SU-DHL-6 (cell line): Measurements from ENCODE around the gene CRADD.

Experiments
- H2AFZ ChIP-seq: fragments of 200-600 bp; sonication (generic); 2 replicates; pipeline ENCODE4 v1.6.1; 2014; ENCODE audit warnings: low read depth, mild to moderate bottlenecking, moderate library complexity, mixed read lengths, antibody characterized with exemption, low read length; ENCODE audit not compliant: severe bottlenecking
- H3F3A ChIP-seq: fragments of 200-600 bp; shearing (Covaris generic); 2 replicates; pipeline ENCODE4 v1.6.0; 2016; ENCODE audit warnings: antibody characterized with exemption, mild to moderate bottlenecking; ENCODE audit not compliant: insufficient read depth
- H3K27ac ChIP-seq: fragments of 200-600 bp; sonication (generic); 2 replicates; pipeline ENCODE4 v1.5.1; 2016; ENCODE audit warnings: low read depth, mild to moderate bottlenecking, low read length, moderate library complexity, mixed read lengths
- H3K27me3 ChIP-seq: fragments of 200-600 bp; sonication (generic), shearing (Covaris generic); 2 replicates; pipeline ENCODE4 v1.6.0; 2014; ENCODE audit warnings: mild to moderate bottlenecking, low read length
- H3K36me3 ChIP-seq: fragments of 200-600 bp; sonication (generic); 2 replicates; pipeline ENCODE4 v1.6.1; 2014; ENCODE audit warnings: mild to moderate bottlenecking, low read length, mixed read lengths
- H3K4me2 ChIP-seq: fragments of 300-600, 200-600 bp; shearing (Covaris generic), sonication (generic); 2 replicates; pipeline ENCODE4 v1.6.0; 2014; ENCODE audit warnings: low read length, low read depth, mild to moderate bottlenecking; ENCODE audit not compliant: poor library complexity, severe bottlenecking
- H3K4me3 ChIP-seq: fragments of 200-600 bp; sonication (generic); 2 replicates; pipeline ENCODE4 v1.5.1; 2014; ENCODE audit warnings: antibody characterized with exemption, low read length, mild to moderate bottlenecking, mixed read lengths; ENCODE audit not compliant: insufficient read depth, poor library complexity, severe bottlenecking
- H3K79me2 ChIP-seq: fragments of 200-600 bp; sonication (generic); 2 replicates; pipeline ENCODE4 v1.6.1; 2014; ENCODE audit warnings: mild to moderate bottlenecking, low read length, moderate library complexity; ENCODE audit not compliant: insufficient read depth
- H3K9ac ChIP-seq: fragments of 200-600 bp; sonication (generic); 2 replicates; pipeline ENCODE4 v1.7.0; 2014; ENCODE audit warnings: mild to moderate bottlenecking, low read length
- H3K9me2 ChIP-seq: fragments of 200-600 bp; sonication (generic); replicated peaks from 2 replicates; pipeline ENCODE4 v1.6.1; 2014; ENCODE audit warnings: low read length; ENCODE audit not compliant: insufficient read depth
- H3K9me3 ChIP-seq: fragments of 200-600 bp; sonication (generic); 2 replicates; pipeline ENCODE4 v1.6.1; 2014; ENCODE audit warnings: low read length, mixed read lengths; ENCODE audit not compliant: insufficient read depth
- H4K20me1 ChIP-seq: fragments of 200-600 bp; sonication (generic); 2 replicates; pipeline ENCODE4 v1.6.1; 2014; ENCODE audit warnings: low read depth, mild to moderate bottlenecking, antibody characterized with exemption, low read length, moderate library complexity, mixed read lengths
- CTCF ChIP-seq: fragments of 200-600 bp; sonication (generic); IDR thresholded peaks from one replicate; pipeline ENCODE4 v1.5.1; 2017; ENCODE audit warnings: antibody characterized with exemption, mild to moderate bottlenecking, low read length, moderate library complexity; ENCODE audit not compliant: insufficient read depth, poor library complexity, severe bottlenecking
- EZH2phosphoT487 ChIP-seq: fragments of 200-600 bp; sonication (generic), shearing (Covaris generic); conservative IDR thresholded peaks from 2 replicates; pipeline ENCODE4 v1.6.1; 2018; ENCODE audit warnings: mild to moderate bottlenecking, antibody characterized with exemption, low read length, moderate library complexity, mixed read lengths

CRADD gene

GRCh38 chr12:93857279-93857938 is 180.2 kb downstream of the CRADD start:
- no peak overlapping the region for H3K27ac ChIP-seq
- H2AFZ ChIP-seq, result no peak overlapping the region
- H3K4me2 ChIP-seq, result no peak overlapping the region

GRCh38 chr12:93857991-93858447 is 180.8 kb downstream of the CRADD start:
- Histone ChIP-seq H3K27me3 (no peaks in the 10 kb centered on the region), H3K9me2 (no peaks in the 10 kb centered on the region), H3K36me3 (no peaks in the 10 kb centered on the region), H4K20me1 (no peaks in the 10 kb centered on the region), H3F3A (no peaks in the 10 kb centered on the region), H3K4me2 (no peak overlapping the region), H3K4me3 (no peak overlapping the region), H3K9me3 (no peaks in the 10 kb centered on the region), H3K27ac (no peak overlapping the region), H3K79me2 (no peaks in the 10 kb centered on the region), H3K9ac (no peak overlapping the region), H2AFZ (no peak overlapping the region)
- no peak for TF ChIP-seq EZH2phosphoT487
- no peak for TF ChIP-seq CTCF

More at GRCh38 chr12:93857279-93857938, 180.2 kb downstream of the CRADD start:
- Histone ChIP-seq H3K9me2 (no peaks in the 10 kb centered on the region), H3K27me3 (no peaks in the 10 kb centered on the region), H3K79me2 (no peaks in the 10 kb centered on the region), H3K36me3 (no peaks in the 10 kb centered on the region), H3K9me3 (no peaks in the 10 kb centered on the region), H3K4me3 (no peak overlapping the region), H3F3A (no peaks in the 10 kb centered on the region), H3K9ac (no peak overlapping the region), H4K20me1 (no peaks in the 10 kb centered on the region)
- no peak for TF ChIP-seq CTCF
- no peak for TF ChIP-seq EZH2phosphoT487

GRCh38 chr12:93860668-93861373 is 183.6 kb downstream of the CRADD start:
- no peaks in the 10 kb centered on the region for H4K20me1 ChIP-seq
- no peaks in the 10 kb centered on the region for H3K27me3 ChIP-seq
- H2AFZ ChIP-seq, result no peak overlapping the region
- H3K36me3 ChIP-seq, result no peaks in the 10 kb centered on the region
- no peaks in the 10 kb centered on the region for H3K79me2 ChIP-seq
- H3K27ac ChIP-seq, result no peak overlapping the region
- no peaks in the 10 kb centered on the region for H3F3A ChIP-seq
- no peaks in the 10 kb centered on the region for H3K9me2 ChIP-seq
- peaks cover 8% of the 10 kb centered on the region; the same call in 1 of the 2 replicates for H3K9me3 ChIP-seq
- TF ChIP-seq EZH2phosphoT487 (no peak), CTCF (no peak)
- H3K4me3 ChIP-seq, result no peak overlapping the region
- H3K4me2 ChIP-seq, result no peak overlapping the region
- no peak overlapping the region for H3K9ac ChIP-seq
